Stimulated activated CD4-positive, alpha-beta T cell treated with anti-CD3 and anti-CD28 coated beads, TNF-alpha, amount 100 ng/mL, for 1 hour (primary cell): ENCODE results near the gene SH3RF3.

Source experiments
- DNase-seq, 3 donors: peaks; one replicate each; pipeline ENCODE4 v3.0.0-alpha.2; 2020; ENCODE audit warnings: low read depth in 3 of 3, low spot score in 1 of 3

Gene SH3RF3

GRCh38 chr2:109258376-109258775 lies 129.4 kb downstream of the SH3RF3 start:
- no peak for DNase-seq

- no peak for DNase-seq
These were observed 130.0 kb downstream of the SH3RF3 start for GRCh38 chr2:109258905-109259540.

- no peak for DNase-seq
These were observed 130.7 kb downstream of the SH3RF3 start for GRCh38 chr2:109259671-109260070.

GRCh38 chr2:109260116-109260855 lies 131.3 kb downstream of the SH3RF3 start:
- no peak for DNase-seq

GRCh38 chr2:109260886-109261700 lies 132.1 kb downstream of the SH3RF3 start:
- DNase-seq = no peak

- DNase-seq = no peak
These were observed 133.1 kb downstream of the SH3RF3 start for GRCh38 chr2:109261906-109262631.

- DNase-seq = no peak
These were observed 135.8 kb downstream of the SH3RF3 start for GRCh38 chr2:109264595-109265328.

GRCh38 chr2:109265369-109265768 lies 136.4 kb downstream of the SH3RF3 start:
- DNase-seq = no peak

GRCh38 chr2:109265953-109266352 lies 136.9 kb downstream of the SH3RF3 start:
- no peak for DNase-seq

- DNase-seq = no peak
These were observed 137.5 kb downstream of the SH3RF3 start for GRCh38 chr2:109266496-109266895.

GRCh38 chr2:109266998-109267854 lies 138.2 kb downstream of the SH3RF3 start:
- no peak for DNase-seq

GRCh38 chr2:109268916-109269315 lies 139.9 kb downstream of the SH3RF3 start:
- DNase-seq = no peak

- DNase-seq = no peak
These were observed 140.9 kb downstream of the SH3RF3 start for GRCh38 chr2:109269706-109270504.

- no peak for DNase-seq
These were observed 141.7 kb downstream of the SH3RF3 start for GRCh38 chr2:109270505-109271312.

- DNase-seq = no peak
These were observed 142.9 kb downstream of the SH3RF3 start for GRCh38 chr2:109271920-109272319.

GRCh38 chr2:109272461-109272860 lies 143.5 kb downstream of the SH3RF3 start:
- DNase-seq = no peak

- no peak for DNase-seq
These were observed 146.4 kb downstream of the SH3RF3 start for GRCh38 chr2:109275120-109276012.
